Measurements from ENCODE around the gene SCFD1.
"Not testable (repeated sequence)": the region's sequence is repeated elsewhere in the genome, so short reads cannot be mapped to it uniquely, and the experiment has no call there.

SCFD1 gene

DNA sequence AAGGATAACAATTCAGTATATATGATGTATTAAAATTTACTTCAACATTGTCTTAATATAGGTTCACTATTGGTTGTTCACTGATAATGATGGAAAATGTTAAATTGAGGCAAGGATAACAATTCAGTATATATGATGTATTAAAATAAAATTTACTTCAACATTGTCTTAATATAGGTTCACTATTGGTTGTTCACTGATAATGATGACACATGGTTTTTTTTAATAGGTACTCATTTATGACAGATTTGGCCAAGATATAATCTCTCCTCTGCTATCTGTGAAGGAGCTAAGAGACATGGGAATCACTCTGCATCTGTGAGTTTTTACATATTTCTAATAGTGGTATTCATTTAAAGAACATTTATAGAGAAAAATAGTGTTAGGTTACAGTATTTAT lies 8.1 kb downstream of the SCFD1 start:
- Mint-ChIP-seq H3K9me3 (no peaks in the 10 kb centered on the region), H3K4me1 (ENCODE audit: low read depth) (peaks cover 9% of the 10 kb centered on the region), H3K27ac (no peak overlapping the region), H3K27me3 (ENCODE audit: low read depth) (no peaks in the 10 kb centered on the region), H3K4me3 (no peak overlapping the region), H3K36me3 (ENCODE audit: low read depth) (peaks cover 21% of the 10 kb centered on the region)

DNA sequence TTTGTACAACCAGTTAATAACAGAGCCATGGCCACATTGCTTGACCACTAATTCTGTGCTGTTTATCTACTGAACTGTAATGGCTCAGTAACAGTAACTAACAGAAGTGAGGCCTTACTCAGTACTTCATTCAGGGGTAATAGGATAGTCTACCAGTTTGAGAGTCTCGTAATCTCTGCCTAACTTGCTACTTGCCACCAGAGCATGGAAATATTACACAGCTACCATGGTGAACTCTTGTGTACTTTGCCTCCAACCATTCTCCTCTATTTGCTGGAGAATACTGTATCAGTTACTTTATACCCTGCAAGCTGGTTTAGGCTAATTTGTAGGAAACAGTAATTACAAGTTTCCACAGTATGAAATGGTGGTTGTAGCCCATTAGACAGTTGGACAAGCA lies 10.6 kb downstream of the SCFD1 start:
- Mint-ChIP-seq H3K27me3 (ENCODE audit: low read depth) (no peaks in the 10 kb centered on the region), H3K4me1 (ENCODE audit: low read depth) (peaks cover 8% of the 10 kb centered on the region), H3K27ac (no peak overlapping the region), H3K9me3 (no peaks in the 10 kb centered on the region), H3K4me3 (no peak overlapping the region), H3K36me3 (ENCODE audit: low read depth) (peaks cover 35% of the 10 kb centered on the region)

DNA sequence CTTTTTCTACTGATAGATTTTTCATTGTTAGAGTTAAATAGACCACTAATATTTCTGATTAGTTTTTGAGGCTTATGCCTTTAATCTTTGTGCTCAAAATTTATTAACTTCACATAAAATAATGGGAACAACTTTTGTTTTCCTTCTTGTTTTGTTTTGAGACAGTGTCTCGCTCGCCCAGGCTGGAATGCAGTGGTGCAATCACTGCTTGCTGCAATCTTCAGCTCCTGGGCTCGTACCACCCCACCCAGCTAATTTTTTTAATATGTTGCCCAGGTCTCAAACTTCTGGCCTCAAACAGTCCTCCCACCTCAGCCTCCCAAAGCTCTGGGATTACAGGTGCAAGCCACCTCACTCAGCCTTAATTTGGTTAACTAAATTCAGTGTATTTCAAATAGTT lies 16.8 kb downstream of the SCFD1 start:
- peaks cover 43% of the 10 kb centered on the region for H3K36me3 Mint-ChIP-seq (ENCODE audit: low read depth)

DNA sequence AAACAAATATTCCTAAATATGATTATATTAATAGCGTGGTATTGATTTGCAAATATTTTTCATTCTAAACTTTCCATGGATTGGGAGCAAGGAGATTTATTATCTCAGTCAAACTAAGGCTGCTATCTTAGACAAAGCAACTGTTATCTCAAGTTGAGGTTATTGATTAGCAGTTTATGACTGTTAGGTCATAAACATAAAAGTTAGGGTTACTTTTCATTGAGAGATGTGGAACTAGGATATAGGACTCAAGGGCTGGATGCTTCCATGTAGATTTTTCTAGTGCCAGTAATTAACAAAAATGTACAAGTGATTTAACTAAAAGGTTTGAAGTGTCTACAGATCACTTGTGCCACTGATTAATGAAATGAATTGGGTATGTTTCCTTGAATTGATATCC lies 19.1 kb downstream of the SCFD1 start:
- Mint-ChIP-seq H3K27ac (no peak overlapping the region), H3K27me3 (ENCODE audit: low read depth) (no peaks in the 10 kb centered on the region), H3K4me3 (no peak overlapping the region), H3K4me1 (ENCODE audit: low read depth) (peaks cover 3% of the 10 kb centered on the region), H3K9me3 (peaks cover 14% of the 10 kb centered on the region), H3K36me3 (ENCODE audit: low read depth) (peaks cover 54% of the 10 kb centered on the region)

More for the DNA sequence above, 16.8 kb downstream of the SCFD1 start:
- Mint-ChIP-seq H3K4me3 (no peak overlapping the region), H3K9me3 (no peaks in the 10 kb centered on the region), H3K4me1 (ENCODE audit: low read depth) (peaks cover 3% of the 10 kb centered on the region), H3K27me3 (ENCODE audit: low read depth) (no peaks in the 10 kb centered on the region), H3K27ac (no peak overlapping the region)

DNA sequence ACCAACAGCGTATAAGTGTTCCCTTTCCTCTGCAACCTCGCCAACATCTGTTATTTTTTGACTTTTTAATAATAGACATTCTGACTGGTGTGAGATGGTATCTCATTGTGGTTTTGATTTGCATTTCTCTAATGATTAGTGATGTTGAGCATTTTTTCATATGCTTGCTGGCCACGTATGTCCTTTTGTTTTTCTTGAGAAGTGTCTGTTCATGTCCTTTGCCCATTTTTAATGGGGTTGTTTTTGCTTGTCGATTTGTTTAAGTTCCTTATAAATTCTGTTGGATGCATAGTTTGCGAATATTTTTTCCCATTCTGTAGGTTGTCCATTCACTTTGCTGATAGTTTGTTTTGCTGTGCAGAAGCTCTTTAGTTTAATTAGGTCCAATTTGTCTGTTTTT lies 22.3 kb downstream of the SCFD1 start:
- not testable (repeated sequence) for H3K4me3 Mint-ChIP-seq; H3K4me1 Mint-ChIP-seq (ENCODE audit: low read depth); H3K27ac Mint-ChIP-seq; H3K27me3 Mint-ChIP-seq (ENCODE audit: low read depth)
- Mint-ChIP-seq H3K9me3 (peaks cover 14% of the 10 kb centered on the region), H3K36me3 (ENCODE audit: low read depth) (peaks cover 47% of the 10 kb centered on the region)

DNA sequence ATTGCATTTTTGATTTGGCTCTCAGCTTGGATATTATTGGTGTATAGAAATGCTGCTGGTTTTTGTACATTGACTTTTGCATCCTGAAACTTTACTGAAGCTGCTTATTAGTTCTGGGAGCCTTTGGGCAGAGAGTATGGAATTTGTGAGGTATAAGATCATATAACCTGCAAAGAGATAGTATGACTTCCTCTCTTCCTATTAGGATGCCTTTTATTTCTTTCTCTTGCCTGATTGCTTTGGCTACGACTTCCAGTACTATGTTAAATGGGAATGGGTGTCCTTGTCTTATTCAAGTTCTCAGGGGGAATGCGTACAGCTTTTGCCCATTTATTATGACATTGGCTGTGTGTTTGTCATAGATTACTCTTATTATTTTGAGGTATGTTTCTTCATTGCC lies 23.5 kb downstream of the SCFD1 start:
- H3K27me3 Mint-ChIP-seq (ENCODE audit: low read depth), result no peaks in the 10 kb centered on the region
- H3K27ac Mint-ChIP-seq, result no peak overlapping the region
- H3K9me3 Mint-ChIP-seq, result peaks cover 14% of the 10 kb centered on the region
- peaks cover 45% of the 10 kb centered on the region for H3K36me3 Mint-ChIP-seq (ENCODE audit: low read depth)
- no peak overlapping the region for H3K4me3 Mint-ChIP-seq
- no peaks in the 10 kb centered on the region for H3K4me1 Mint-ChIP-seq (ENCODE audit: low read depth)

DNA sequence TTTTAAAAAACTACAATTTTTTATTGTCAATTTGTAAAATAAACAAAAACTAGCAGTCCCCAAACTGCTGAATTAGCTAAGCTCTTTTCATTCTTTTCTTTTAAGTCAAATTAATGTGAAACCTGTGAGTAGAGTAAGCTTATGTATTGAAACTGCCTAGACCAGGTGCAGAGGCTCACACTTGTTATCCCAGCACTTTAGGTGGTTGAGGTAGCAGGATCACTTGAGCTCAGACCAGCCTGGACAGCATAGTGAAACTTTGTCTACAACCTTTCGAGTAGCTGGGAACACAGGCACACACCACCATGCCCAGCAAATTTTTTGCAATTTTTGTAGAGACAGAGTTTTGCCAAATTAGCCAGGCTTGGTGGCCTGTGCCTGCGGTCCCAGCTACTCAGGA lies 26.4 kb downstream of the SCFD1 start:
- peaks cover 50% of the 10 kb centered on the region for H3K36me3 Mint-ChIP-seq (ENCODE audit: low read depth)
- no peak overlapping the region for H3K27ac Mint-ChIP-seq
- no peaks in the 10 kb centered on the region for H3K27me3 Mint-ChIP-seq (ENCODE audit: low read depth)
- no peak overlapping the region for H3K4me3 Mint-ChIP-seq
- H3K9me3 Mint-ChIP-seq, result peaks cover 14% of the 10 kb centered on the region
- no peaks in the 10 kb centered on the region for H3K4me1 Mint-ChIP-seq (ENCODE audit: low read depth)

DNA sequence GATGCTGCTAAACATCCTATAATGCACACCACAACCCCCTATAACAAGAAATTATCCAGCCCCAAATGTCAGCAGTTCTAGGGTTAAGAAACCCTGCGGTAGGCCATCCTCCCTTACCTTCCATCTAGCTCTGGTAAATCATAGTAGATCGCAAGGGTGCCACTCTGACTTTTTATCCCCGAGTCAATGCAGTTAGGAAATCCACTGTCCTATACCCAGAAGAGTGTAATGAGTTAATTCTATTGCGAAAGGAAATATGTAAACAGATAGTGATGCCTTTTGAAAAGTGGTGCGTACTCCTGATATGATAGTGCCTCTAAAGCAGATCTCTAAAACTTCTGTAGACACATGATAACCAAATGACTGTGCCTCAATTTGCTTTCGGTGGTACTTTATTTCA lies 29.8 kb downstream of the SCFD1 start:
- Mint-ChIP-seq H3K9me3 (no peaks in the 10 kb centered on the region), H3K4me3 (no peak overlapping the region), H3K36me3 (ENCODE audit: low read depth) (peaks cover 20% of the 10 kb centered on the region), H3K27me3 (ENCODE audit: low read depth) (no peaks in the 10 kb centered on the region), H3K27ac (no peak overlapping the region), H3K4me1 (ENCODE audit: low read depth) (no peaks in the 10 kb centered on the region)

DNA sequence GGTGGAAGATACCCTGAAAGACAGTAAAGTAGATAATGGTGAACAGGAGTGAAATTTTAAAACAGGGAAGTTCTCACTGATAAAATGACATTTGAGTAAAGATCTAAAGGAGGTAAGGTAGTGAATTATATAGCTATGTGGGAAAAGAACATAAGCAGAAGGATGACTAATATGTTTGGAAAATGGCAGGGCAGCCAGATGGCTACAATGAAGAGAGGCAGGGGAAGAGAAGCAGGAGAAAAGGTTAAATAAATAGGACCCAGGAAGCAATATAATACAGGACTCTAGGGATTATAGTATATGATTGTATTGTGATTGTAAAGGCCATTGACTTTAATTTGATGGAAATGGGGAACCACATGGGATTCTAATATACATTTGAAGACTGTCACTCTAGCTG lies 33.0 kb downstream of the SCFD1 start:
- Mint-ChIP-seq H3K27me3 (ENCODE audit: low read depth) (no peaks in the 10 kb centered on the region), H3K4me3 (no peak overlapping the region), H3K36me3 (ENCODE audit: low read depth) (peaks cover 19% of the 10 kb centered on the region), H3K27ac (no peak overlapping the region), H3K4me1 (ENCODE audit: low read depth) (no peaks in the 10 kb centered on the region), H3K9me3 (no peaks in the 10 kb centered on the region)

DNA sequence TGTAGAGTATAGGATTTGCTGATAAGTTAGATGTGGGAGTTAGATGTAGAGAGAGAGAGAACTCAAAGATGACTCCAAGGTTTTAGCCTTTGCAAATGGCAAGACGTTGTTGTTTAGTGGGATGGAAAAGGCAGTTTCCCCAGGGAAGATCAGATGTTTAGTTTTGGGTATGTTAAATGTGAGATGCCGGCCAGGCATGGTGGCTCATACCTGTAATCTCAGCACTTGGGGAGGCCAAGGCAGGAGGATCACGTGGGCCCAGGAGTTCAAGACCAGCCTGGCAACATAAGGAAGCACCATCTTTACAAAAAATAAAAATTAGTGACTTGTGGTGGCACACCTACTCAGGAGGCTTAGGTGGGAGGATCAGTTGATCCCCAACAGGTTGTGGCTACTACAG lies 33.5 kb downstream of the SCFD1 start:
- no peaks in the 10 kb centered on the region for H3K4me1 Mint-ChIP-seq (ENCODE audit: low read depth)
- no peak overlapping the region for H3K27ac Mint-ChIP-seq

DNA sequence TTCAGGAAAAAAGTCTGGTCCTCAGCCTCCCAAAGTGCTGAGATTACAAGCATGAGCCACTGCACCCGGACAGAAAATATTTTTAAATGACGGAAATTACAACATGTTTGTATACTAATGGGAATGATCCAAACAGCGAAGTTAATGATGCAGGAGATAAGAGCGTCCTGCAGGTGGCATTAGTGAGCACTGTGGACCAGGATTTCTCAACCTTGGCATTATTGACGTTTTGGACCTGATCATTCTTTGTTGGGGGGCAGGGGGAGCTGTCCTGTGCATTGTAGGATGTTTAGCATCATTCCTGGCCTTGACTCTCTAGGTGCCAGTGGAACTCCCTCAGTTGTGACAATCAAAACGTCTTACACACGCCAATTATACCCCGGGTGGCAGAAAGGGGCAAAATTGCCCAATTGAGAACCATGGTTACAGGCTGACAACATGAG lies 34.1 kb downstream of the SCFD1 start:
- no peaks in the 10 kb centered on the region for H3K4me1 Mint-ChIP-seq (ENCODE audit: low read depth)
- H3K4me3 Mint-ChIP-seq, result no peak overlapping the region
- H3K9me3 Mint-ChIP-seq, result no peaks in the 10 kb centered on the region
- peaks cover 19% of the 10 kb centered on the region for H3K36me3 Mint-ChIP-seq (ENCODE audit: low read depth)
- H3K27me3 Mint-ChIP-seq (ENCODE audit: low read depth), result no peaks in the 10 kb centered on the region
- no peak overlapping the region for H3K27ac Mint-ChIP-seq

More for the DNA sequence above, 33.5 kb downstream of the SCFD1 start:
- no peaks in the 10 kb centered on the region for H3K27me3 Mint-ChIP-seq (ENCODE audit: low read depth)
- H3K9me3 Mint-ChIP-seq, result no peaks in the 10 kb centered on the region
- peaks cover 20% of the 10 kb centered on the region for H3K36me3 Mint-ChIP-seq (ENCODE audit: low read depth)
- H3K4me3 Mint-ChIP-seq, result no peak overlapping the region

DNA sequence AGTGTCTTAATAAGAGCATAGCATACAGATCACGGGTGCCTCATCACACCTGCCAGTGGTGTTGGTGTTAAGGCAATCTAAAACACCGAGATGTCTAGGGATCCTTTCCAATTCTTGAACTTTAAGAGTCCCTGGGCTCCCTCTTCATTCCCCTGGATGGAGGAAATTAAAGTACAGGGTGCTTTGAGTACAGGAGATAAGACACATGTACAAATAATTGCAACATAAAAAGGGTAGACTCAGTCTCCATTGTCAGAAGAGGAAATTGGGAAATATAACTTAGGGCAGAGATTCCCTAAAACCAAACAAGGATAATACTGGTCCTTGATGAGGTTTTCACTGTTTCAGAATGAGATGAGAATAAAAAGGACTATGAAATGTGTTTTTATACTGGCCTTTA lies 34.9 kb downstream of the SCFD1 start:
- Mint-ChIP-seq H3K27me3 (ENCODE audit: low read depth) (no peaks in the 10 kb centered on the region), H3K27ac (no peak overlapping the region), H3K4me1 (ENCODE audit: low read depth) (no peaks in the 10 kb centered on the region), H3K9me3 (no peaks in the 10 kb centered on the region), H3K36me3 (ENCODE audit: low read depth) (peaks cover 14% of the 10 kb centered on the region), H3K4me3 (no peak overlapping the region)

DNA sequence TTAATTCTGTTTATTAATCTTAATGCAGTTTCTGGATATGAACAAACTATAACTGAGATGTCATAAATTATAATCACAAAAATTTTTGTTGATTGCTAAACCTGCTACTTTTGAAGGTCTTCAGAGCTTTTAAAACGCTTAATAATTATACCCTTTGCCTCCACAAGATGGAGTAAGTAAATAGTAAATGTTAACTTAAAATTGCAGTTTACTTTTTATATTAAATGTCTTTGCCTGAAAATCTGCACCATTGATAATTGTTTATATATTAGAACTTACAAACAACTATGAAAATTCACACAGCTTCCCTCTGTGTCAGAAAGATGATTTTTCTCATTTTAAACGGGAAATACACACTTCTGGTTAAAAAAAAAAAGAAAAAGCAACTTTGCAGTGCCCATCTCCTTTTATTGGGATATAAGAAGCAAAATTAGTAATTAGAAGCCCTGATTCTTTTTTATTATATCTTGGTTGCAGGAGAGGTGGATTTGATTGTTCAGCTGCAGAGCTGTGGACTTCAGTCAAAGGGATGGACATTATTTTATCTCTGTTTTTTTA lies 35.6 kb downstream of the SCFD1 start:
- Mint-ChIP-seq H3K36me3 (ENCODE audit: low read depth) (peaks cover 18% of the 10 kb centered on the region), H3K27me3 (ENCODE audit: low read depth) (no peaks in the 10 kb centered on the region), H3K4me3 (no peak overlapping the region), H3K4me1 (ENCODE audit: low read depth) (no peaks in the 10 kb centered on the region), H3K27ac (no peak overlapping the region), H3K9me3 (no peaks in the 10 kb centered on the region)

DNA sequence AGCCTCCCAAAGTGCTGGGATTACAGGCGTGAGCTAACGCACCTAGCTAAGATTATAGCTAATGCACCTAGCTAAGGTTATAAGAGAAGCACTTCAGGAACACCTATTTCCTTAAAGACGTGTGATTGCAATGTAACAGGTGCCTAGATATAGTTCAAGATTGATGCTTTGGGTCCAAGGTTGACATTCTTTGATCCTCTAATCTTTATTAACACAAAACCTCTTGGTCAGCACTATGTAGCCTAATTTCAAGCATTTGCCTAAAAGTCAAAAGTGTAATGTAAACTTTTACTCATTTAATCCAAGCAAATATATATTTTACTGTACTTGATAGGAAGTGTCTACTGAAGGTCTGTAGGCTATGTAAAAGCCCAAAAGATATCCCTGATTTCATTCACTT lies 36.5 kb downstream of the SCFD1 start:
- Mint-ChIP-seq H3K27ac (no peak overlapping the region), H3K36me3 (ENCODE audit: low read depth) (peaks cover 17% of the 10 kb centered on the region), H3K4me3 (no peak overlapping the region), H3K27me3 (ENCODE audit: low read depth) (no peaks in the 10 kb centered on the region), H3K4me1 (ENCODE audit: low read depth) (no peaks in the 10 kb centered on the region), H3K9me3 (no peaks in the 10 kb centered on the region)

DNA sequence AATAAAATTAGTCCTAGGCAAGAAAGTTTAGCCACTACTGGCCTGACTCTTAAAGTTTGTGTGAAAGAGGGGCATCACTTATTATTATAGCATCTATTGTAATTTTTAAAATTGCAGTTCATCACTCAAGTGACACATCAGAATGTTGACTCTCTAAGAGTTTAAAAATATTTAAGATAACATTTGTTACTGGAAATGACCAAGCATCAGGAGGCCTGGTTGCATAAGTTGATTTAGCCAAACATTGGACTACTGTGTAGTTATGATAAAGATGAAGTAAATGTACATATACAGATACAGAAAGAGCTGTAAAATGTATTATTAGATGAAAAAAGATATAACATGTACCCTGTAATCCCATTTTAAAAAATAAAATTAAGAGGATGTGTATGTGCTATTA lies 47.5 kb downstream of the SCFD1 start:
- no peak overlapping the region for H3K27ac Mint-ChIP-seq
- H3K4me1 Mint-ChIP-seq (ENCODE audit: low read depth), result peaks cover 5% of the 10 kb centered on the region
- peaks cover 26% of the 10 kb centered on the region for H3K36me3 Mint-ChIP-seq (ENCODE audit: low read depth)
- H3K9me3 Mint-ChIP-seq, result peaks cover 10% of the 10 kb centered on the region
- H3K27me3 Mint-ChIP-seq (ENCODE audit: low read depth), result no peaks in the 10 kb centered on the region
- no peak overlapping the region for H3K4me3 Mint-ChIP-seq

DNA sequence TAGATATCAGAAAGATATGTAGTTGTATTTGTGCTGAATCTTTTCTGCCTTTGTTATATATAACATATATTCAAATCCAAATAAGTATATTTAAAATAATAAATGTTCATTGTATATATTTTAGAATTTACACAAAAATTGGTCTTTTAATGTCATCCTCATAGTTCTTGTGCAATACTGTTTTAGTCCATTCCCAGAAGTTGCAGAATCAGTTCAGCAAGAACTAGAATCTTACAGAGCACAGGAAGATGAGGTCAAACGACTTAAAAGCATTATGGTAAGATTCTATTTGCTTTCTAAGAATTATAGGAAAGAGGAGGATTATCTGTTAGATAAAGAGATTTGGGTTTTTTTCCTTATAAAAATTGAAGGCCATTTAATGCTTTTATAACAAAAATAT lies 51.0 kb downstream of the SCFD1 start:
- H3K36me3 Mint-ChIP-seq (ENCODE audit: low read depth), result peaks cover 13% of the 10 kb centered on the region
- H3K27me3 Mint-ChIP-seq (ENCODE audit: low read depth), result no peaks in the 10 kb centered on the region
- no peak overlapping the region for H3K4me3 Mint-ChIP-seq
- no peaks in the 10 kb centered on the region for H3K9me3 Mint-ChIP-seq
- peaks cover 5% of the 10 kb centered on the region for H3K4me1 Mint-ChIP-seq (ENCODE audit: low read depth)
- no peak overlapping the region for H3K27ac Mint-ChIP-seq
